Measurements from ENCODE around the gene HSPB8.
"Not testable (repeated sequence)": the region's sequence is repeated elsewhere in the genome, so short reads cannot be mapped to it uniquely, and the experiment has no call there.

Gene HSPB8

GRCh38 chr12:119204131-119204530 is 25.4 kb downstream of the HSPB8 start:
- H3K27me3 Mint-ChIP-seq, result peaks cover 0 to 10% of the 10 kb centered on the region in 2 donors
- no peak for DNase-seq
- ATAC-seq (replicated peaks), result no peak
- no peaks in the 10 kb centered on the region for H3K4me1 Mint-ChIP-seq (ENCODE audit: low read depth in 2 of 2)
- no peak overlapping the region for H3K27ac Mint-ChIP-seq
- H3K9me3 Mint-ChIP-seq, result no peaks in the 10 kb centered on the region
- no peaks in the 10 kb centered on the region for H3K36me3 Mint-ChIP-seq (ENCODE audit: insufficient read depth)
- H3K4me3 Mint-ChIP-seq, result no peak overlapping the region

DNA sequence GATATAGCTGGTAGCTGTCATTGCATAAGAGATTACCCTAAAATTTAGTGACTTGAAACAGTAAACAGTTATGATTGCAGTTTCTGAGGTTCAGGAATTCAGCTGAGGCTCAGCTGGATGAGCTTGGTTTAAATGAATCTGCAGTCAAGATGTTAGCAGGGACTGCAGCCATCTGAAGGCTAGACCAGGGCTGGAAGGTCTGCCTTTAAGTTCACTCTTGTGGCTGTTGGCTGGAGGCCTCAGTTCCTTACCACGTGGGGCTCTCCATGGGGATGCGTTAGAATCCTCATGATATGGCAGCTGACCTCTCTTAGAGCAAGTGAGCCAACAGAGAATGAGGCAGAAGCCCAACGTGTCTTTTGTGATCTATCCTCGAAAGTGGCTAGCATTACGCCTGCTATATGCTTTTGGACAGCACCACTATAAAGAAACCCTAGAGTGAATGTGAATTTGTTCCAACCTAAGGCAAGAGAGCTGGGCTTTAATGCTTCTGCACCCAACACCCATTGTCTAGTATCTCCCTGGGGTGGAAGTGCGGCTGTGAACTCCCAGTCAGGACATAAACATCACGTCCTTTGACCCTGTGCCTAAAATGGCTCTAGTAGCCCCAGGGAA is 26.0 kb downstream of the HSPB8 start:
- no peaks in the 10 kb centered on the region for H3K36me3 Mint-ChIP-seq (ENCODE audit: insufficient read depth)
- no peaks in the 10 kb centered on the region for H3K4me1 Mint-ChIP-seq (ENCODE audit: low read depth in 2 of 2)
- ATAC-seq (replicated peaks) (no peak), DNase-seq (no peak)
- H3K4me3 Mint-ChIP-seq, result no peak overlapping the region
- no peaks in the 10 kb centered on the region for H3K9me3 Mint-ChIP-seq
- H3K27ac Mint-ChIP-seq, result no peak overlapping the region
- peaks cover 0 to 10% of the 10 kb centered on the region in 2 donors for H3K27me3 Mint-ChIP-seq

DNA sequence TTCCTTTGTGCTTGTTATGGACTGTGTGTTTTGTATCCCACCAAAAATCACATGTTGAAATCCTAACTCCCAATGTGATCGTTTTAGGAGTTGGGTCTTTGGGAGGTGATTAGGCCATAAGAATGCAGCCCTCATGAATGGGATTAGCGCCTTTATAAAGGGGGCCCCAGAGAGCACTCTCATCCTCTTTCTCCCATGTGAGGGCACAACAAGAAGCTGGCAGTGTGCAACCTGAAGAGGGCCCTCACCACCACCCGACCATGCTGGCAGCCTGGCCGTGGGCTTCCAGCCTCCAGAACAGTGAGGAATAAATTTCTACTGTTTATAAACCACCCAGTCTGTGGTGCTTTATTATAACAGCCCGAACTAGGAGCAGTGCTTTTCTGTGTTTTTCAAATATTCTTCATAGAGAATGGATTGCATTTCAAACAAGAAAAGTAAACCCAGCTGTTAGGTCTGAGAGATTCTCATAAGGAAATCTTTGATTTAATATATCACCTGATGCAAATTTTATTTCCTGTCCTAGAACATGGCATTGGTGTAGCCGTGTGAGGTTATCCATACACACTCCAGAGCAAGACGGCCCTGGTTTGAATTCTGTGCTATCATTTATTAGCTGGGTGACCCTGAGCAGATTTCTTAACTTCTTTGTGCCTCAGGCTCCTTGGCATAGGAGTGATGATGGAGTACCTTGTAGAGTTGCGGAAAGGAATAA is 27.8 kb downstream of the HSPB8 start:
- H3K4me1 Mint-ChIP-seq (ENCODE audit: low read depth in 2 of 2), result no peaks in the 10 kb centered on the region
- no peaks in the 10 kb centered on the region for H3K36me3 Mint-ChIP-seq (ENCODE audit: insufficient read depth)
- no peak overlapping the region for H3K27ac Mint-ChIP-seq
- H3K9me3 Mint-ChIP-seq, result no peaks in the 10 kb centered on the region
- H3K27me3 Mint-ChIP-seq, result peaks cover 0 to 10% of the 10 kb centered on the region in 2 donors
- DNase-seq, result no peak
- ATAC-seq (replicated peaks), result no peak
- no peak overlapping the region for H3K4me3 Mint-ChIP-seq

DNA sequence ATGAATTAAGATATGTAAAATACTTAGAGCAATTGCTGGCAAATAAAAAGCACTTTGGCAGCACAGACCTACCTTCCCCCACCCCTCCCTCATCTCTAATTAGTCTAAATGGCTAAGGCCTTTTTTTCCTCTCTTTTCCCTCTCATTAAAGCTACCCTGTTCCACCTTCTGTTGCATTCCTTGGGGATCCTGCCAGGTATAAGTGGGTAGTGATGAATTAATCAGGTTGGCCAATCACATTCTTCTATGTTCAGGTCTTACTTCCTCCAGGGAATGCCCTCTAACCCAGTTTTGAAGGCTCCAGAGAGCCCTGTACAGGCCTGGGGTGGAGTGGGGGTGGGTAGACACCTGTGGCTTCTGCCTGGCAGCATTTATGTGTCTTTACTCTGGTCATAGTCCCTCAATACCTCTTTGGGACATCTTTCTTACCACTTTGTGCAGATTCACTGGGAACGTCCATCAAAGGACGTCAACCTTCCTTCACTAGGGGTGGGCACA is 28.4 kb downstream of the HSPB8 start:
- Mint-ChIP-seq H3K27ac (no peak overlapping the region), H3K4me3 (no peak overlapping the region), H3K4me1 (ENCODE audit: low read depth in 2 of 2) (no peaks in the 10 kb centered on the region), H3K36me3 (ENCODE audit: insufficient read depth) (no peaks in the 10 kb centered on the region), H3K27me3 (peaks cover 0 to 10% of the 10 kb centered on the region in 2 donors), H3K9me3 (no peaks in the 10 kb centered on the region)
- DNase-seq, result no peak
- no peak for ATAC-seq (replicated peaks)

DNA sequence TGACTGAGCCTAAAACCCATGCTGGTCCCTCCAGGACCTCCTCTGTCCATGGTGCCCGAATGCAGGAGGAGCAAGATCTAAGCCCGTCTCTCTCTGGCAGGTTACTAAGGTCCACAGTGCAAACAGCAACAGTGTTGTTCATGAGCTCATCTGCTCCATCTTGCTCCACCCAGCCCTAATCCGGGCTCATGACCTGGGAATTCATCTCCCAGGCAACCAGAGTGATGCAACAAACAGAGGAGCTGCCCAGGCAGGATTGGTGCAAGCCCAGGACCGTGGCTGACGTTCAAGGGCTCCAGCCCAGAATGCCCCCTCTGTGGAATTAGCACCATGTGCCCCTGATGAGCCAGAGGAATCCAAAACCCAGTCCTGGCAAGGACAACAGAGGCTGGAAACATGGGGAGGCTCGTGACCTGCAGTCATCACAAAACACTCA is 29.9 kb downstream of the HSPB8 start:
- H3K4me3 Mint-ChIP-seq, result no peak overlapping the region
- H3K27me3 Mint-ChIP-seq, result peaks cover 0 to 10% of the 10 kb centered on the region in 2 donors
- H3K4me1 Mint-ChIP-seq (ENCODE audit: low read depth in 2 of 2), result no peaks in the 10 kb centered on the region
- no peaks in the 10 kb centered on the region for H3K36me3 Mint-ChIP-seq (ENCODE audit: insufficient read depth)
- DNase-seq (no peak), ATAC-seq (replicated peaks) (no peak)
- no peaks in the 10 kb centered on the region for H3K9me3 Mint-ChIP-seq
- no peak overlapping the region for H3K27ac Mint-ChIP-seq

DNA sequence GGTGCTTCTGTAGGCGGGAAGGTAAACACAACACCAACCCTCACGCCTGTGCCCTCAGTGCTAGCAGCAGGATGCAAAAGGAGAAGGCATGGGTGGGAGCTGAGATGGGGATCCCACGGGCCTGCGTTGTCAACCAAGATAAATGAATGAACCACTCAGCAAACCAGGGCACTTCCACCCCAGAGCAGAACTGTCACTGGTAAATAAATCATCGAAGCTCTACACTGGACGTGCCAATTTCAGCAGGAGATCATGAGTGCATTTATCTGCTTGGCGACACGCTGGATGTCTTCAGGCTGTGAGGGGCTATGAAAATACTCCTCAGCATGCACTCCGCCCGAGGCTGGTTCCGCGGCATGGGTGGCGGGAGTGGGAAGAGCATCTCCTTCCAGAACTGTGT is 33.2 kb downstream of the HSPB8 start:
- Mint-ChIP-seq H3K27me3 (peaks cover 0 to 10% of the 10 kb centered on the region in 2 donors), H3K9me3 (no peaks in the 10 kb centered on the region), H3K27ac (no peak overlapping the region), H3K4me1 (ENCODE audit: low read depth in 2 of 2) (no peaks in the 10 kb centered on the region), H3K36me3 (ENCODE audit: insufficient read depth) (no peaks in the 10 kb centered on the region), H3K4me3 (no peak overlapping the region)
- ATAC-seq (replicated peaks) (no peak), DNase-seq (no peak)

DNA sequence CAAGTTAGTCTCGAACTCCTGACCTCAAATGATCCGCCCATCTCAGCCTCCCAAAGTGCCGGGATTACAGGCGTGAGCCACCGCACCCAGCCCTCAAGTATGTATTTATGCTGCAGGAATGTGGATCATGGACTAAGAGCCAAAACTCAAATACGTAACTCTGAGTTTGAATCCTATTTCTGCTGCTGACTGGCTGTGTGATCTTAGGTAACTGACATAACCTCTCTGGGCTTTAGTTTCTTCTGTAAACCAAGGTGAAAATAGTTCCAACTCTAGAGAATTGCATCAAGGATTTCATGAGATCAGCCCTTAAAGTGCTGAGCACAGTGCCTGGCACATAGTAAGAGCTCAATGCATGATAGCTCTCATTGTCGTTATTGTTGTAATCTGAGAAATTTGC is 37.4 kb downstream of the HSPB8 start:
- Mint-ChIP-seq H3K27me3 (peaks cover 0 to 13% of the 10 kb centered on the region in 2 donors), H3K4me3 (no peak overlapping the region), H3K4me1 (ENCODE audit: low read depth in 2 of 2) (no peaks in the 10 kb centered on the region), H3K27ac (no peak overlapping the region), H3K36me3 (ENCODE audit: insufficient read depth) (no peaks in the 10 kb centered on the region), H3K9me3 (peaks cover 0 to 3% of the 10 kb centered on the region in 2 donors)
- DNase-seq, result no peak
- no peak for ATAC-seq (replicated peaks)

DNA sequence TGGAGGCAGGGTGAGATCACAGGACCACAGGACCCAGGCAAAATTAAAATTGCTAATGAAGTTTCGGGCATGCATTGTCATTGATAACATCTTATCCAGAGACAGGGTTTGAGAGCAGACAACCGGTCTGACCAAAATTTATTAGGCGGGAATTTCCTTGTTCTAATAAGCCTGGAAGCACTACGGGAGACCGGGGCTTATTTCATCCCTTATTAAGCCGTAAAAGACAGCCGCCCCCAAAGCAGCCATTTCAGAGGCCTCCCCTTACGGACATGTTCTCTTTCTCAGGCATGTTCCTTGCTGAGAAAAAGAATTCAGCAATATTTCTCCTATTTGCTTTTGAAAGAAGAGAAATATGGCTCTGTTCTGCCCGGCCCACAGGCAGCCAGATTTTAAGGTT is 40.1 kb downstream of the HSPB8 start:
- not testable (repeated sequence) for H3K9me3 Mint-ChIP-seq; ATAC-seq (replicated peaks); H3K4me1 Mint-ChIP-seq (ENCODE audit: low read depth in 2 of 2)

DNA sequence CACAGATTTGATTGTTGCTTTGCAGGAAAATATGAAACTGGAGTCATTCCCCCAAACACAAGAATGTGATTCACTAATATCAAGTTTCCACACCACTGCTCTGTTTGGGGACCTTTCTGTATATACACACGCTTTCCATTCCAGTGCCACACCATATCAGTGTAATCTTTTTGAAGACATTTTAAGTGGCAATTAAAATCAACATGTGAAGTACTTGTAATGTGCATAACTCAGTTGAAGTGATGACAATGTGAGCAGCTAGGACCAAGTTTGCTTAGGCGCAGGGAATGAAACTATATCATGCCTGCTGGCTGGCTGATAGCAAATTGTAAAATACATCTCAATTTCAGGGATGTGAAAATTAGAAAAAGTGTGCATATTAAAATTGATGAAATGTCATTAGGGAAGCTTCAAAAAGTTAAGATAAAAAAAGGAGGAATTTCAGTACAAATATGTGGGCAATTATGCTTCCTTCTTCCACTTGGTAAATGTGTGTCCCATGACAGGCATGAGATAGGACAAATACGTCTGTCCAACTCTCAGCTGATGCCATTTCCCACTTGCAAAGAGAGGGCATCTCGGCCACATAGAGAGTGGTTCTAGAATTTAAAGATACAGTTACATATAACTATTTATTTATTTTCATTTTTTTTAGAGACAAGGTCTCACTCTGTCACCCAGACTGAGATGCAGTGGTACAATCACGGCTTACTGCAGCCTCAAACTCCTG is 43.7 kb downstream of the HSPB8 start:
- DNase-seq, result no peak
- H3K4me1 Mint-ChIP-seq (ENCODE audit: low read depth in 2 of 2), result no peaks in the 10 kb centered on the region
- H3K9me3 Mint-ChIP-seq, result peaks cover 3 to 9% of the 10 kb centered on the region in 2 donors
- no peak for ATAC-seq (replicated peaks)
- H3K36me3 Mint-ChIP-seq (ENCODE audit: insufficient read depth), result no peaks in the 10 kb centered on the region
- H3K27ac Mint-ChIP-seq, result no peak overlapping the region
- H3K27me3 Mint-ChIP-seq, result peaks cover 6 to 17% of the 10 kb centered on the region in 2 donors
- H3K4me3 Mint-ChIP-seq, result no peak overlapping the region

More for the DNA sequence above, 40.1 kb downstream of the HSPB8 start:
- not testable (repeated sequence) for H3K4me3 Mint-ChIP-seq; DNase-seq; H3K36me3 Mint-ChIP-seq (ENCODE audit: insufficient read depth); H3K27ac Mint-ChIP-seq
- H3K27me3 Mint-ChIP-seq, result peaks cover 0 to 13% of the 10 kb centered on the region in 2 donors

- Mint-ChIP-seq H3K27ac (no peak overlapping the region), H3K4me3 (no peak overlapping the region), H3K4me1 (ENCODE audit: low read depth in 2 of 2) (no peaks in the 10 kb centered on the region), H3K9me3 (peaks cover 2 to 9% of the 10 kb centered on the region in 2 donors), H3K36me3 (ENCODE audit: insufficient read depth) (no peaks in the 10 kb centered on the region), H3K27me3 (peaks cover 6 to 8% of the 10 kb centered on the region in 2 donors)
- DNase-seq (no peak), ATAC-seq (replicated peaks) (no peak)
These were observed 46.7 kb downstream of the HSPB8 start for GRCh38 chr12:119225454-119225853.

DNA sequence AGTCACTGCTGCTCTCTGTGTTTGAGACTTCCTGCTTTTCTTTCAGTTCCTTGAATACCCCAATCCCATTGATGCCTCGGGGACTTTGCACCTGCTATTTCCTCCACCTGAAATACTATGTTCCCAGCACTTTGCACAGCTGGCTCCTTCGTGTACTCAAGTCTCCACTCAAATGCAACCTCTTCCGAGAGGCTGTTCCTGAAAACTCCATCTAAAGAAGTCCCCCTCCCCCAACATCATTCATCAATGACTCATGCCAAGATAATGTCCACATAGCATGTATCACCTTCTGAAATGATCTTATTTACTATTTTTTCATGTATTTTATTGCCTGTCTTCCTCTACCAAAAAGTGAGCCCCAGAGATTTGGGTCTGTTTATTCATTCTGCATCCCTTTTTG is 48.6 kb downstream of the HSPB8 start:
- Mint-ChIP-seq H3K36me3 (ENCODE audit: insufficient read depth) (no peaks in the 10 kb centered on the region), H3K4me3 (no peak overlapping the region), H3K4me1 (ENCODE audit: low read depth in 2 of 2) (no peaks in the 10 kb centered on the region), H3K9me3 (peaks cover 2 to 9% of the 10 kb centered on the region in 2 donors), H3K27ac (no peak overlapping the region), H3K27me3 (peaks cover 5 to 13% of the 10 kb centered on the region in 2 donors)
- ATAC-seq (replicated peaks) (no peak), DNase-seq (no peak)

DNA sequence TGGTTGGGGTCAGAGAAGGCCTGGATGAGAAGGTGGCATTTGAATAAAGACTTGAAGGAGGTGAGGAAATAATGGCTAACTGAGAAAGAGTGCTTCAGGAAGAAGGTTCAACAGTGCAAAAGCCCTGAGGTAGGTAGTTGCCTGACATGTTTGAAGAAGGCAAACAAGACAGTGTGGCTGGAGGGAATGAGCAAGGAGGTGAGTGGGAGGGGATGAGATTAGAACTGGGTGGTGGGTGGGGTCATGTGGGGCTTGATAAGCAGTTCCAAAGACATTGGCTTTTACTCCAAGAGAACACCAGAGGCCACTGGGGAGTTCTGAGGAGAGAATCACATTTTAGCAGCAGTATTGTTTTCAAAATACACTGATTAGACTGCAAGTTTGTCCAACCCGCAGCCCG is 50.5 kb downstream of the HSPB8 start:
- no peak for ATAC-seq (replicated peaks)
- H3K9me3 Mint-ChIP-seq, result peaks cover 2 to 13% of the 10 kb centered on the region in 2 donors

DNA sequence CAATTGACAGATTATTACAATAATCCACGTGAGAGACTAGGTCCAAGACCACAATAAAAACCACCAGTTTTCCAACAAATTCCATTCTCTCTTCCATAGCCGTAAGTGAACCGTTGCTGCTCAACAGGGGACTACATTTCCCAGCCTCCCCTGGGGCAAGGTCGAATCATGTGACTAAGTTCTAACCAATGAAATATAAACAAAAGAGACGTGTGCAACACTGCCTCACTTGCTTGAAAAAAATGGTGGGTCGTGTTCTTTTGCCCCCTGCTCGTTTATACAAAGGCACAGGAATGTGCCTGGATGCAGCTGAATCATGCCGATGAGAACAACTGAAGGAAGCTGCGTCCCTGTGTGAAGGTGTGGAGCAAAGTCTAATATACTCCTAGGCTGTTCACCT is 51.1 kb downstream of the HSPB8 start:
- Mint-ChIP-seq H3K4me3 (no peak overlapping the region), H3K27ac (no peak overlapping the region), H3K27me3 (peaks cover 5 to 21% of the 10 kb centered on the region in 2 donors), H3K4me1 (ENCODE audit: low read depth in 2 of 2) (no peaks in the 10 kb centered on the region), H3K36me3 (ENCODE audit: insufficient read depth) (no peaks in the 10 kb centered on the region), H3K9me3 (peaks cover 2 to 14% of the 10 kb centered on the region in 2 donors)
- DNase-seq, result no peak
- no peak for ATAC-seq (replicated peaks)

More for the DNA sequence above, 50.5 kb downstream of the HSPB8 start:
- Mint-ChIP-seq H3K36me3 (ENCODE audit: insufficient read depth) (no peaks in the 10 kb centered on the region), H3K27ac (no peak overlapping the region), H3K4me1 (ENCODE audit: low read depth in 2 of 2) (no peaks in the 10 kb centered on the region), H3K27me3 (peaks cover 5 to 21% of the 10 kb centered on the region in 2 donors), H3K4me3 (no peak overlapping the region)
- DNase-seq, result no peak

Data from effector memory CD8-positive, alpha-beta T cell (primary cell).